HG02642 (cell line): ENCODE results near the gene MYPN.
"Not testable (repeated sequence)": the region's sequence is repeated elsewhere in the genome, so short reads cannot be mapped to it uniquely, and the experiment has no call there.

Experiments
- ATAC-seq: cut with Tn5 transposase; IDR thresholded peaks from one replicate; pipeline ENCODE4 v1.9.1; 2021; ENCODE audit warnings: mild to moderate bottlenecking; ENCODE audit not compliant: unreplicated experiment, poor library complexity

The MYPN gene

GRCh38 chr10:68212721-68213352 lies 103.5 kb downstream of the MYPN start:
- ATAC-seq: no peak

DNA sequence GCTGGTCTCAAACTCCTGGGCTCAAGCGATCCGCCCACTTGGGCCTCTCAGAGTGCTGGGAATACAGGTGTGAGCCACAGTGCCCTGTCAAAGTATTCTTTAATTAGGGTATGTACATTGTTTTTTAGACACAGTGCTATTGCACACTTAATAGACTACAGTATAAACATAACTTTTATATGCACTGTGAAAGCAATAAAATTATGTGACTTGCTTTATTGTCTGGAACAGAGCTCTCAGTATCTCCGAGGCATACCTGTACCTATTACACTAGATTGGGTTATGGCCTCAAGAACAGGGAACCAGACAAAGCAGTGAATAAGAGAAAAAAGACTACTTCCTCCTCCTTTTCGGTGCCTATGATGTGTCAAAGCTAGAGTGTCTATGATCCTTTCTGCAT lies 109.5 kb downstream of the MYPN start:
- ATAC-seq: no peak

DNA sequence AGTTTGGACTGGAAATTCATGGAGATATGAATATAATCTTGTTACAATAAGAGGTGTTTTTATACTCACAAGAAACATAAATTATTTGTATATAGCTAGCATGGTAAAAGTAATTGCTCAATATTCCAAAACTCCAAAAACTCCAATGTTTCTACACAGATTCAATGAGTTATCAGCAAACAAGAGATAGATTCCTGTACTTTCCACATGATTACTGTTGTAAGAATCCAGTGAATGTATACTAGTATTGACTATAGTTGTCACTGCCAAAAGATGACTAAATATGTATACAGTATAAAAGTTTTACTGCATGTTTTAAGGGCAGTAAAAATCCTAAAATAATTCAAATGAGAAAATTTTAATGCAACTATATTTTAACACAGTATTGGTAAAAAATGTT lies 111.9 kb downstream of the MYPN start:
- ATAC-seq: no peak

GRCh38 chr10:68222391-68222790 lies 113.1 kb downstream of the MYPN start:
- ATAC-seq: no peak

DNA sequence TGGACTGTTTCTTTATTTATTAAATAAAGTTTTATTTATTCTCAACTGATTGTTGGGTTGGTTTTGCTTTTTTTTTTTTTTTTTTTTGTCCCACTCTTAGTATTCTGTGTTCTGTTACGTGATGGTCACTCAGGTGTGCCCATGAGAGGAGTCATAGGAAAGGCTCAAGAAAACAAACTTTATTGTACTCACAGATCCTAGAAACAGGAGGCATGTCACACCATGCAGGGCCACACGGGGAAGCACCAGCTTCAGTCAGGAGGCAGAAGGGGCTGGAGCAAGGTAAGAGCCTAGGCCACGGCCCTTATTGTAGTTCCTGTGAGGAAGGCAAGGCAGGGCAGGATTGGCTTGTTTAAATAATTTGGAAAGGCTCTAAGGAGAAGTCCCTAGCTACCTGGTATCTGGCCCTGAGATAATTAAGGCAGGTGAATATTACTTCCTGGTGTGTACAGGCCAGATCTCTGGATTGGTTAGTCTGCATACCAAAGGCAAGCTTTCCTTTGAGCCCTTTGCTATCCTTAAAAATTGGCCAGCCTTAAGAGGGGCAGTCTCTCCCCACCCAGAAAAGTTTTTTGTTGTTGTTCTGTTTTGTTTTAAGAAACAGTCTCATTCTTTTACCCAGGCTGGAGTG lies 114.4 kb downstream of the MYPN start:
- no peak for ATAC-seq

- ATAC-seq: no peak
These were observed 115.5 kb downstream of the MYPN start for GRCh38 chr10:68224810-68225209.

DNA sequence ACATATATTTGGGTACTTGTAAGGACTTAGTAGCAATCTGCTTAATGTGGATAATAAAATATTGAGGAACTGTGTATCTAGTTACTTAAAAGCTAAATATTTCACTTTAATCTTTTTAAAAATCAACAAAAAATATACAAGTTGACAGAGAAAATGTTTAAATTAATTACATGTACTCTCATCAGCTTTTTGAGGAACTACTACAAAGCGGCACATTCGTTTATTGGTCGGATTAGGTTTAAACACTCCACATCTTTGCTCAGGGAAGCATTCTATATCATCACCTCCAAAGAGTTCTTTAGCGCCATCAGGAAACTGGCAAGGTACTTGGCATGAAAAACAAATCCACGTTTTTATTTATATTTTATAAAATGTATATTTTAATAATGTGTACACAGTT lies 121.0 kb downstream of the MYPN start:
- no peak for ATAC-seq

DNA sequence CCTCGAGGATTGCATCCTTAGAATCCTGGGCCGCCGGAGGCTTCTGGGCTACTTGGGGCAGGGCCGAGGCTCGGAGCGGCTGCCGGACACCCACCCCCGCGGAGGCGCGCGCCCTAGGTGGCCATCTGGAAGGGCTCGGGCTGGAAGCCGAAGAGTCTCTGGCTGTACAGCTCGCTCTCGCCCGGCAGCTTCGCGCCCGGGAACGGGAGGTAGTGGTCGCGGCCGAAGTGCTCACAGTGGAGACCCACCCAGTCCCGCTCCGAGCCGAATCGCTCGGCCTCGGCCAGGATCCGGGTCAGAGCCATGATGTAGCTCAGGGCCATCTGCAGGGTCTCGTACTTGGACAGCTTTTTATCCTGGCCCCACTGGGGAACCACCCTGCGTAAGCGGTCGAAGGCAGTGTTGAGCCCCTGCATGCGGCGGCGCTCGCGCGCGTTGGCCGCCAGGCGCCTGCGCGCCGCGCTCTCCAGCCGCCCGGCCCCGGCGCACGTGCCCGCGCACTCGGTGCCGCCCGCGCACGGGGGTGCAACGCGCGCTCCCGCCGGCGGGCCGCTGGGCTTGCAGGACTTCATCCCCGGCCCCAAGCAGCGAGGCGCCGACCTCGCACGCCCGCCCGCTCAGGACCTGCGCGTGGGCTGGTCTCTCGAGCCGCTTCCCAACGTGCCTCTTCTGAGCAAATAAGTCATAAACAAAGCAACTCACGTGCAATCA lies 122.0 kb downstream of the MYPN start:
- peak; percentile 95 for ATAC-seq

- no peak for ATAC-seq
These were observed 122.5 kb downstream of the MYPN start, which contains the start of gene ATOH7 for GRCh38 chr10:68231817-68232251. TSS of gene ATOH7 (minus strand) at chr10:68232113. CDS start at chr10:68231677, 436 bp downstream.

DNA sequence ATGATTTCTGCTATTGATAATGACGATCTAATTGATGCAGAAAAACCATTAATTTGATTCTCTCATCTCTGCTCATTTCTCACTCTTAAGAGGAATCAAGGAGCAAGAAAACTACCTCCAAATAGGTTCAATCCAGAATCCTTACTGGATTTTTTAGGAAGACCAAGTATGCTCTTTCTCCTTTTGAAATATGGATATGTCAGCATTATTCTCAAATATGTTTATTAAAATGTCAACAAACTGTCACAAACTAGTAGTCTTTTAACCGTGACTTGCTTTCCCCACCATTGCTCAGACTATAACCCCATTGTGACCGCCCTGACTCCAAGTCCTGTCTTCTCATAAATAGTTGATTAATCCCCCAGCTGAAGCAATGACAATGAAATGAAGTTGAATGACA lies 123.8 kb downstream of the MYPN start:
- no peak for ATAC-seq

- ATAC-seq: no peak
These were observed 125.8 kb downstream of the MYPN start for GRCh38 chr10:68235111-68235510.

GRCh38 chr10:68235581-68235980 lies 126.3 kb downstream of the MYPN start:
- ATAC-seq: no peak

DNA sequence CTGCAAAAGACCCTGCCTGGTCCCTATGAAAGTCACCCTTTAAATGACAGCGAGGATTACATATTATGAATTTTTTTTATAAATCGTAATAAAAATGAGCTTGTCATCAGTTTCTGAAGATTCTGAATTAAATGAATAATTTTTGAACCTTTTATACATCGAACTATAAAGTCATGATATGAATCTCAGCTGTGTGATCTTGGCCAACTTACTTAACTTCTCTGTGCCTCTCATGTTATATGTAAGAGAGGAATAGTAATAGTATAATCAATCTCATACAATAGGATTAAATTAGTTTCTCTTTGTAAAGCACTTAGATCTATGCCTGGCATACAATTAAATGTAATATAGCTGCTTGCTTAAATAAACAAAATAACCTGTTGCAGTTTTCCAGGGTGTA lies 127.9 kb downstream of the MYPN start:
- no peak for ATAC-seq

- ATAC-seq: no peak
These were observed 129.1 kb downstream of the MYPN start for GRCh38 chr10:68238371-68238770.

DNA sequence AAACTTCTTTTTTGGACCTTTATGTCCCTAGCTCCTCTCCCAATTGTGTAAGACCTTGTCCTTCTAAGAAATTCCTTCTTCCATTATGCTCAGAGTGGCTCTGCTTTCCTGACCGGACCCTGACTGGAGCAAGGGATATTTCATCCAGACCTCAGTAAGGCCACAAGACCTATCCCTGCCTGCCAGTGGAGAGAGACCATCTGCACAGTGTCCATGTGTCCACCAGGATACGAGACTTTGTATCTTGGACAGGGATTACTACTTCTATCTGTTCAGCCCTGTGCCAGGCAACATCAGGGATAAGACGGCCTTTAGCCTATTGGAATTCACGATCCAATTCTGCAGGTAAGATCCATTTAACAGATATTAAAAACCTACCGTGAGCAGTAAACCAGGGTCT lies 129.8 kb downstream of the MYPN start:
- ATAC-seq: no peak

- no peak for ATAC-seq
These were observed 130.4 kb downstream of the MYPN start for GRCh38 chr10:68239596-68240150.

DNA sequence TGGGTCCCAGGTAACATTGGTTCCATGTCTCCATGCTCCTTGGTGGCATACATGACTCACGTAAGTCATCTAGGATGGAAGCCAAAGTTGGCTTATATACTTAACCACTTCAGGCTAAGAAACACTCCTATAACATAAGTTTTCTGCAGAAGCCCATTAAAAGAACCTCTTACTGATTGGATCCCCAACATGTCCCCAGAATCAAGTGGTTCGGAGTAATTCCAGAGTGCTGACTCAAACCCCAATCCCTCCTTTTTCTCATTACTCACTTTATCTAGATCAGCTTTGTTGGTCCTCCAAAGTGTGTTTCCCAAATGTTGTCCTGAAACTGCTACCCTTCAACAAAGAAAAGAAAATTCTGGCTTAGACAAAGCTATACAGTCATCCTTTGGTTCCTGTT lies 132.8 kb downstream of the MYPN start:
- no peak for ATAC-seq

DNA sequence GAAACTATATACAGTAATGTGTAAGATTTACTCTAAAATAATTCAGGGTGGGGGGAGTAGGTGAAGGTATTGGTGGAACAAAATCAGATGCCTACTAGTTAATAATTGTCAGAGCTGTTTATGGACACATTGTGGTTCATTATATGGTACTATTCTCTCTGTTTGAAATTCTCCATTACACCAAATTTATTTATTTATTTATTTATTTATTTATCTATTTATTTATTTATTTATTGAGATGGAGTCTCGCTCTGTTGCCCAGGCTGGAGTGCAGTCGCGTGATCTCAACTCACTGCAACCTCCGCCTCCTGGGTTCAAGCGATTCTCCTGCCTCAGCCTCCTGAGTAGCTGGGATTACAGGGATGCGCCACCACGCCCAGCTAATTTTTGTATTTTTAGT lies 137.1 kb downstream of the MYPN start:
- not testable (repeated sequence) for ATAC-seq

DNA sequence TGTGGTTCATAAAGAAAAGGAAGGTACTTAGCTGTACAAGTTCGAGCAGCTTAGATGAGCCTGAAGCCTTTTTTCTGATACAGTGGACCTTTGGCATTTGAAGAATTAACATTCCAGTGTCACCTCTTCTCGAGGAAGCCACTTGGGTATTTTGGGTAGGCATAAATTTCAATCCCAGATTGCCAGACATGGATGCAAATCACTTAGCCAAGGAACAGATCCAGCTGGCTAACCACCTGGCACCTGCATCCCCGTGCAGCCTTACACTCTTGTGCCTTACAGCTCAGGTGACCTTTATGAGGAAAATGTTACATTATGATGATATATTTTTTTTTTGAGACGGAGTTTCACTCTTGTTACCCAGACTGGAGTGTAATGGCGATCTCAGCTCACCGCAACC lies 138.6 kb downstream of the MYPN start:
- no peak for ATAC-seq

DNA sequence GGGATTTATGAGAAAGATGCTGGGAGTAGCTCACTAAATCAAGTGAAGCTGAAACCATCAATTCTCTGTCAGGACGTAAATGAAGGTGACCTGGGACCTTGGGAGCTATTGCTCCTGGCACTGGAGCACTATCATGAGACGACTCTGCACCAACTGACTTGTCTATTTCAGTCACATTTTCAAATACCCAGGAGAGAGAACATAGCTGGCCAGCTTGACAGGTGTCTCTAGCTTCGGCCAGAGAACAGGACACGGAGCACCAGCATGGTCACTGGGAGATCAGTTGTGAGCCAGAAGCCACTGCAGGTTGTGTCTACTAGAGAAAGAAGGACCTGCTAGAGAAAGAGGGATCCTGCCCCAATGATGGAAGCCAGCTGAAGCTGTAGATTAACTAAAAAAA lies 140.0 kb downstream of the MYPN start:
- ATAC-seq: no peak

DNA sequence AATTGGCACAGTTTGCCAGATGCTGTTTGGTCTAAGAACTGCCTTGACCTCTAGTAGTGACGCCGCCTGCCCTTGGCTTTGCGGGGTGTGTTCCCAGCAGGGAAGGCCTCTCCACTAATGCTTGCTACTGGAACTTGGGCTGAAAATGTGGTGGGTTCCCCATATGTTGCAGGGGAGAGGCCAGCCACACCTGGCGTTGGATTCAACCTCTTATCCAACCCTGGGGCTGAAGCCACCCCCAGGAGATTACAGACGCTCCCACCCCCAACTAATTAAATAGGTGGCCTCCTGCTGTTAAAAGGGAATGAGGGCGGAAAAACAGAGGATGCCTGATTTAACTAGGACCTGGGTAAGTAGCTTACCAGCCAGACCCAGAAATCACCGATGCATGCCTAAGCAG lies 141.9 kb downstream of the MYPN start:
- ATAC-seq: no peak
